Measurements from ENCODE around the gene SLITRK3. TPM values are rescaled to one million over a fixed set of nuclear protein-coding genes. Genes with fewer than 3 reads are reported as not detected.

Gene SLITRK3, protein sequence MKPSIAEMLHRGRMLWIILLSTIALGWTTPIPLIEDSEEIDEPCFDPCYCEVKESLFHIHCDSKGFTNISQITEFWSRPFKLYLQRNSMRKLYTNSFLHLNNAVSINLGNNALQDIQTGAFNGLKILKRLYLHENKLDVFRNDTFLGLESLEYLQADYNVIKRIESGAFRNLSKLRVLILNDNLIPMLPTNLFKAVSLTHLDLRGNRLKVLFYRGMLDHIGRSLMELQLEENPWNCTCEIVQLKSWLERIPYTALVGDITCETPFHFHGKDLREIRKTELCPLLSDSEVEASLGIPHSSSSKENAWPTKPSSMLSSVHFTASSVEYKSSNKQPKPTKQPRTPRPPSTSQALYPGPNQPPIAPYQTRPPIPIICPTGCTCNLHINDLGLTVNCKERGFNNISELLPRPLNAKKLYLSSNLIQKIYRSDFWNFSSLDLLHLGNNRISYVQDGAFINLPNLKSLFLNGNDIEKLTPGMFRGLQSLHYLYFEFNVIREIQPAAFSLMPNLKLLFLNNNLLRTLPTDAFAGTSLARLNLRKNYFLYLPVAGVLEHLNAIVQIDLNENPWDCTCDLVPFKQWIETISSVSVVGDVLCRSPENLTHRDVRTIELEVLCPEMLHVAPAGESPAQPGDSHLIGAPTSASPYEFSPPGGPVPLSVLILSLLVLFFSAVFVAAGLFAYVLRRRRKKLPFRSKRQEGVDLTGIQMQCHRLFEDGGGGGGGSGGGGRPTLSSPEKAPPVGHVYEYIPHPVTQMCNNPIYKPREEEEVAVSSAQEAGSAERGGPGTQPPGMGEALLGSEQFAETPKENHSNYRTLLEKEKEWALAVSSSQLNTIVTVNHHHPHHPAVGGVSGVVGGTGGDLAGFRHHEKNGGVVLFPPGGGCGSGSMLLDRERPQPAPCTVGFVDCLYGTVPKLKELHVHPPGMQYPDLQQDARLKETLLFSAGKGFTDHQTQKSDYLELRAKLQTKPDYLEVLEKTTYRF
- total RNA-seq (under 1 TPM; 0.06 to 0.37 TPM), polyA plus RNA-seq (ENCODE audit: insufficient read length in 6 of 6) (under 1 TPM in 3 of 6 donors, not detected in 3; 0.03 to 0.06 (median 0.03) TPM)
- long read RNA-seq, donor 1, result 0 reads
- long read RNA-seq, donor 2, result 0 reads
- long read RNA-seq, donor 3, result 0 reads
- long read RNA-seq, donor 4, result 0 reads
- long read RNA-seq, donor 5, result 0 reads
- long read RNA-seq, donor 6, result 0 reads
- long read RNA-seq, donor 7, result 0 reads
- long read RNA-seq, donor 8, result 0 reads
- long read RNA-seq, donor 9, result 0 reads
- long read RNA-seq, donor 10, result 0 reads
- long read RNA-seq, donor 11, full-length matches to known transcripts, result 9 of 9 reads
- long read RNA-seq, donor 11, partial matches to known transcripts, result 0 of 9 reads
- long read RNA-seq, donor 11, other reads (novel, unspliced or antisense), result 0 of 9 reads
- long read RNA-seq, donor 12, result 0 reads

- Histone ChIP-seq H3K27me3 (peaks cover 59 to 88% of the 10 kb centered on the region in 2 donors), H3K4me1 (peaks cover 7 to 11% of the 10 kb centered on the region in 2 donors), H3K4me3 (no peak within 1 kb of the TSS), H3K36me3 (no peaks in the 10 kb centered on the region), H3K9me3 (no peaks in the 10 kb centered on the region), H3K27ac (no peak within 1 kb of the TSS)
- intact Hi-C loops (cut with DNase I), result no loop called here
- TF ChIP-seq, protein P1, sequence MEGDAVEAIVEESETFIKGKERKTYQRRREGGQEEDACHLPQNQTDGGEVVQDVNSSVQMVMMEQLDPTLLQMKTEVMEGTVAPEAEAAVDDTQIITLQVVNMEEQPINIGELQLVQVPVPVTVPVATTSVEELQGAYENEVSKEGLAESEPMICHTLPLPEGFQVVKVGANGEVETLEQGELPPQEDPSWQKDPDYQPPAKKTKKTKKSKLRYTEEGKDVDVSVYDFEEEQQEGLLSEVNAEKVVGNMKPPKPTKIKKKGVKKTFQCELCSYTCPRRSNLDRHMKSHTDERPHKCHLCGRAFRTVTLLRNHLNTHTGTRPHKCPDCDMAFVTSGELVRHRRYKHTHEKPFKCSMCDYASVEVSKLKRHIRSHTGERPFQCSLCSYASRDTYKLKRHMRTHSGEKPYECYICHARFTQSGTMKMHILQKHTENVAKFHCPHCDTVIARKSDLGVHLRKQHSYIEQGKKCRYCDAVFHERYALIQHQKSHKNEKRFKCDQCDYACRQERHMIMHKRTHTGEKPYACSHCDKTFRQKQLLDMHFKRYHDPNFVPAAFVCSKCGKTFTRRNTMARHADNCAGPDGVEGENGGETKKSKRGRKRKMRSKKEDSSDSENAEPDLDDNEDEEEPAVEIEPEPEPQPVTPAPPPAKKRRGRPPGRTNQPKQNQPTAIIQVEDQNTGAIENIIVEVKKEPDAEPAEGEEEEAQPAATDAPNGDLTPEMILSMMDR (IDR thresholded peaks at IDR 0.05), result no peak
- ATAC-seq (peak; percentile 59), DNase-seq (no peak)
These were observed at the start of gene SLITRK3 for GRCh38 chr3:165195640-165196576. Gene SLITRK3, minus strand, starts transcription at chr3:165196384. Its CDS starts 5,554 bp downstream, at chr3:165190830.

DNA sequence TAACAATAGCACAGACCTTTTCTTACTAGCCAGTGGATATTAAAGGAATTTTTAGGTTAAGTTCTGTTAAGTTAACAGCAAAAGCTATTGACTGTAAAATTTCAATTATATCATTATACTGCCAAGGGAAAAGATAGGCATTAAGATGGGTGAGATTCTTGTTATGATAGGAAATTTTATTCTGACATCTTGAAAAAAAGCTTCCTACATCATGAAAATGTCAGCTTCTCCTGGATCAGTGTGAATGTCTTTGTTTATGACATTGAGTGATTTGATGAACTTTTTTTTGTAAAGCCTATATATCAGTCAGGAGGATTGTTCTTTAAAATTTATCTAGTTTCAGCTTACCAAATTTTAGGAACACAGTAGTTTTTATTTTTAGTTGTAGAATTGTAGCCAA, 47.4 kb upstream of the SLITRK3 start:
- Histone ChIP-seq H3K27ac (no peak overlapping the region), H3K4me1 (no peaks in the 10 kb centered on the region), H3K36me3 (no peaks in the 10 kb centered on the region), H3K9me3 (peaks cover 0 to 3% of the 10 kb centered on the region in 2 donors), H3K4me3 (no peak overlapping the region), H3K27me3 (no peaks in the 10 kb centered on the region)
- DNase-seq (no peak), ATAC-seq (no peak)
- intact Hi-C loops (cut with DNase I), result no loop called here
- TF ChIP-seq, protein P1 (IDR thresholded peaks at IDR 0.05), result no peak

DNA sequence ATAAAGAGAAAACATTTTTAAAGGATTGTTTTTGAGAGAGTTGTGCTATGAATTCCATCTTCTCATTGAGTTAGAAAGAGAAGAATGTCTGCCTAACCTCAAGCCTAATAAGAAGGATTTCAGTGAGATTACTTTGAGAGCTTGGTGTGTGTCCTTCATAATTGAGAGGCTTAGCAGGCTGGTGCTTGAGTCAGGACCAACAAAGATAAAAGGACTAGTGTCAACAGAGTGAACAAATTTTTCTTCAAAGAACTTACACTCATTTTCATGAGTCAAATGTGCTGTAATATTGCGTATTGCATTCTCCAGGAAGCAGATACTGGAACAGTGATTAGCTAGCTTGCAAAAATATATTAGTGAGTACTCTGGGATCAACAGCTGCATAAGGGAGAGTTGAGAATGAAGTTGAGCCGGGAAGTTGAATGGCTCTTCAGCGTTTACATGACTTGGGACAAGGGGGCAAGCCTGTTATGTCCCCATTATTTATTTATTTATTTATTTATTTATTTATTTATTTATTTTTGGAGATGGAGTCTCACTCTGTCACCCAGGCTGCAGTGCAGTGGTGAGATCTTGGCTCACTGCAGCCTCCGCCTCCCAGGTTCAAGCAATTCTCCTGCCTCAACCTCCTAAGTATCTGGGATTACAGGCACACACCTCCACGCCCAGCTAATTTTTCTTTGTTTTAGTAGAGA, 37.5 kb upstream of the SLITRK3 start:
- intact Hi-C loops (cut with DNase I), result no loop called here
- DNase-seq, result peak in 1 of 4 donors; percentile 11
- H3K27me3 ChIP-seq, result no peaks in the 10 kb centered on the region
- TF ChIP-seq, protein P1 (IDR thresholded peaks at IDR 0.05), result no peak
- peak; percentile 92 for ATAC-seq
- H3K27ac ChIP-seq, result no peak overlapping the region
- H3K4me1 ChIP-seq, result no peaks in the 10 kb centered on the region
- H3K4me3 ChIP-seq, result no peak overlapping the region
- H3K36me3 ChIP-seq, result no peaks in the 10 kb centered on the region
- H3K9me3 ChIP-seq, result no peaks in the 10 kb centered on the region

GRCh38 chr3:165225604-165226003, 29.4 kb upstream of the SLITRK3 start:
- Histone ChIP-seq H3K36me3 (no peaks in the 10 kb centered on the region), H3K27me3 (no peaks in the 10 kb centered on the region), H3K4me3 (no peak overlapping the region), H3K4me1 (no peaks in the 10 kb centered on the region), H3K27ac (no peak overlapping the region), H3K9me3 (no peaks in the 10 kb centered on the region)
- DNase-seq (no peak), ATAC-seq (no peak)
- TF ChIP-seq, protein P1 (IDR thresholded peaks at IDR 0.05), result no peak
- intact Hi-C loops (cut with DNase I), result no loop called here
